HCT116 (cell line): ENCODE data around the gene TMEM119.

Source experiments
- CEBPB ChIP-seq: IDR thresholded peaks from 2 replicates; pipeline ENCODE4 v1.6.1; 2012; ENCODE audit warnings: low read depth
- CTCF ChIP-seq, 3 experiments: fragments of 200-600 bp in 1 of 3; sonication (generic) in 1 of 3; IDR thresholded peaks in 2 of 3; conservative IDR thresholded peaks in 1 of 3; 2 replicates each; pipeline ENCODE4 v1.5.1; 2012 to 2017; ENCODE audit warnings: low read depth in 2 of 3, low read length in 2 of 3, antibody characterized with exemption in 1 of 3, borderline replicate concordance in 1 of 3, control low read depth in 1 of 3, mild to moderate bottlenecking in 1 of 3, mixed read lengths in 1 of 3, mixed run types in 1 of 3, moderate library complexity in 1 of 3; ENCODE audit not compliant: insufficient read depth in 1 of 3
- JUND ChIP-seq: IDR thresholded peaks from 2 replicates; pipeline ENCODE4 v1.6.1; 2012
- MAX ChIP-seq: IDR thresholded peaks from 2 replicates; pipeline ENCODE4 v1.6.1; 2012

DNA sequence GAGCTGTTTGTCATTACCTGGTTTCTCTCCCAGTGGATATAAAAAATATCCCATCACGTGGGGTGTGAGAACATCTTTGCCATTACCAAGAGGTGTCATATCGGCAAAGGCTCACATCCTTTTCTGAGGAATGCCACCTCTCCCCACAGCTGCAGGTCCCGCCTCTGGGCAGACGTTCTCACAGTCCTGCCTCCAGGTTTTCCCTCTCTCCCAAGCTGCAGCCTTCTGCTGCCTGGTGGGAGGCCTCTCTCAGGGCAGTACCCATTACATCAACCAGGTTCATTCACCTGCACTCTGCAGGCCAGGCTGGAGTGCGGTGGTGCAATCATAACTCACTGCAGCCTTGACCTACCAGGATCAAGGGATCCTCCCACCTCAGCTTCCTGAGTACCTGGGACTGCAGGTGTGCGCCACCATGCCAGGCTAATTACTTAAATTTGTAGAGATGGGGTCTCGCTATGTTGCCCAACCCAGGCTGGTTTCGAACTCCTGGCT lies 15.0 kb upstream of the TMEM119 start:
- no peak for TF ChIP-seq CTCF (IDR thresholded peaks at IDR 0.05 in 2 of 3, conservative IDR thresholded peaks at IDR 0.05 in 1 of 3; ENCODE audit: borderline replicate concordance in 1 of 3, insufficient read depth in 1 of 3, low read depth in 2 of 3, low read length in 2 of 3)
- no peak for TF ChIP-seq JUND
- no peak for TF ChIP-seq MAX
- no peak for TF ChIP-seq CEBPB
